Measurements from ENCODE around the gene DDAH1.

GRCh38 chr1:85447006-85447943 is 17.7 kb downstream of the DDAH1 start:
- TF ChIP-seq POLR2AphosphoS5 (IDR thresholded peaks at IDR 0.05) = no peak
- TF ChIP-seq, protein P1, sequence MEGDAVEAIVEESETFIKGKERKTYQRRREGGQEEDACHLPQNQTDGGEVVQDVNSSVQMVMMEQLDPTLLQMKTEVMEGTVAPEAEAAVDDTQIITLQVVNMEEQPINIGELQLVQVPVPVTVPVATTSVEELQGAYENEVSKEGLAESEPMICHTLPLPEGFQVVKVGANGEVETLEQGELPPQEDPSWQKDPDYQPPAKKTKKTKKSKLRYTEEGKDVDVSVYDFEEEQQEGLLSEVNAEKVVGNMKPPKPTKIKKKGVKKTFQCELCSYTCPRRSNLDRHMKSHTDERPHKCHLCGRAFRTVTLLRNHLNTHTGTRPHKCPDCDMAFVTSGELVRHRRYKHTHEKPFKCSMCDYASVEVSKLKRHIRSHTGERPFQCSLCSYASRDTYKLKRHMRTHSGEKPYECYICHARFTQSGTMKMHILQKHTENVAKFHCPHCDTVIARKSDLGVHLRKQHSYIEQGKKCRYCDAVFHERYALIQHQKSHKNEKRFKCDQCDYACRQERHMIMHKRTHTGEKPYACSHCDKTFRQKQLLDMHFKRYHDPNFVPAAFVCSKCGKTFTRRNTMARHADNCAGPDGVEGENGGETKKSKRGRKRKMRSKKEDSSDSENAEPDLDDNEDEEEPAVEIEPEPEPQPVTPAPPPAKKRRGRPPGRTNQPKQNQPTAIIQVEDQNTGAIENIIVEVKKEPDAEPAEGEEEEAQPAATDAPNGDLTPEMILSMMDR (IDR thresholded peaks at IDR 0.05) = no peak
- TF ChIP-seq POLR2A (IDR thresholded peaks at IDR 0.05) = no peak

Measured in breast epithelium (tissue), 3 donors.